HUES6 (cell line): ENCODE measurements around the gene OR10V1.

Source experiments
- H3K27ac ChIP-seq: 2 replicates; pipeline ENCODE4 v1.7.0; 2013; ENCODE audit warnings: low read depth, mild to moderate bottlenecking, low read length, inconsistent platforms
- H3K27me3 ChIP-seq: 2 replicates; pipeline ENCODE4 v1.6.1; 2013; ENCODE audit warnings: low read length; ENCODE audit not compliant: control insufficient read depth, insufficient read depth
- H3K36me3 ChIP-seq: 2 replicates; pipeline ENCODE4 v1.6.1; 2013; ENCODE audit warnings: low read length; ENCODE audit not compliant: control insufficient read depth, insufficient read depth
- H3K4me1 ChIP-seq: 2 replicates; pipeline ENCODE4 v1.6.1; 2013; ENCODE audit warnings: low read length; ENCODE audit not compliant: control insufficient read depth, insufficient read depth
- H3K4me3 ChIP-seq: 2 replicates; pipeline ENCODE4 v1.5.1; 2013; ENCODE audit warnings: low read depth, low read length
- H3K9ac ChIP-seq: one replicate; pipeline ENCODE4 v1.6.1; 2013; ENCODE audit warnings: mild to moderate bottlenecking, low read length
- H3K9me3 ChIP-seq: 2 replicates; pipeline ENCODE4 v1.6.1; 2013; ENCODE audit warnings: low read depth, low read length; ENCODE audit not compliant: control insufficient read depth, insufficient read depth

OR10V1 gene, protein sequence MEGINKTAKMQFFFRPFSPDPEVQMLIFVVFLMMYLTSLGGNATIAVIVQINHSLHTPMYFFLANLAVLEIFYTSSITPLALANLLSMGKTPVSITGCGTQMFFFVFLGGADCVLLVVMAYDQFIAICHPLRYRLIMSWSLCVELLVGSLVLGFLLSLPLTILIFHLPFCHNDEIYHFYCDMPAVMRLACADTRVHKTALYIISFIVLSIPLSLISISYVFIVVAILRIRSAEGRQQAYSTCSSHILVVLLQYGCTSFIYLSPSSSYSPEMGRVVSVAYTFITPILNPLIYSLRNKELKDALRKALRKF

DNA sequence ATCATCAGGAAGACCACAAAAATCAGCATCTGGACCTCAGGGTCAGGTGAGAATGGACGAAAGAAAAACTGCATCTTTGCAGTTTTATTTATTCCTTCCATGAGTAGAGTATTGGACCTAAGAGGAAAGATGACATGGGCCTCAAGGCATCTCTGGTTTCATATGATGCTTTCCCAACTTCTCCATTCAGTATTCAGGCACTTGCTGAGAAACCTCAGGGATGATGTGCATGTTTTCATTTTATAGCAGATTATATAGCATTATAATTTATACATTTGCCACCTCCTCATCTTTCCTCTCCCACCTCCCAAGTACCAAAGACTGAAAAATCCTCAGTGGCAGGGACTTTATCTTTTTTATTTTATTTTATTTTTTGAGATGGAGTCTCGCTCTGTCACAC, at the start of gene OR10V1:
OR10V1 (minus strand) TSS at position 101 of the 400 bp plus-strand sequence; CDS start at position 101, 0 bp downstream.
- Histone ChIP-seq H3K27me3 (no peaks in the 10 kb centered on the region), H3K36me3 (no peaks in the 10 kb centered on the region), H3K4me1 (no peaks in the 10 kb centered on the region), H3K27ac (no peak within 1 kb of the TSS), H3K4me3 (no peak within 1 kb of the TSS), H3K9ac (no peak within 1 kb of the TSS), H3K9me3 (no peaks in the 10 kb centered on the region)

DNA sequence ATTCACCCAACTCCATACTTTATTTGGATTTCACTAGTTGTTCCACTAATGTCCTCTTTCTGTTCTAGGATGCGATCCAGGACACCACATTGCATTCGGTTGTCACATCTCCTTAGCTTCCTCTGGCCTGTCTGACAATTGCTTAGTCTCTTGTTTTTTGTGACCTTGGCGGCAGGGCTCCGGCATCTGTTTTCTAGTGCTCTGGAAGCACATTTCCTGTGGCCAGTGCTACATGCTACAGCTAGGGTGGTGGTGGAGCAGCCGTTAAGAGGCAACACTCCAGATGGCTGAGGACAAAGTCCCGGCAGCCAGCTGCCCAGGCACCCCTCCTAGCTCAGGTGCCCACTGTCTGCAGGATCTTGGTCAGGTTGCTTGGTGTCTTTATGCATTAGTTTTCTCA, 48.3 kb upstream of the OR10V1 start:
- Histone ChIP-seq H3K27me3 (no peaks in the 10 kb centered on the region), H3K36me3 (peaks cover 16% of the 10 kb centered on the region; the same call in 1 of the 2 replicates), H3K4me3 (no peak overlapping the region), H3K9me3 (no peaks in the 10 kb centered on the region), H3K4me1 (peaks cover 5% of the 10 kb centered on the region), H3K9ac (no peak overlapping the region), H3K27ac (no peak overlapping the region)

DNA sequence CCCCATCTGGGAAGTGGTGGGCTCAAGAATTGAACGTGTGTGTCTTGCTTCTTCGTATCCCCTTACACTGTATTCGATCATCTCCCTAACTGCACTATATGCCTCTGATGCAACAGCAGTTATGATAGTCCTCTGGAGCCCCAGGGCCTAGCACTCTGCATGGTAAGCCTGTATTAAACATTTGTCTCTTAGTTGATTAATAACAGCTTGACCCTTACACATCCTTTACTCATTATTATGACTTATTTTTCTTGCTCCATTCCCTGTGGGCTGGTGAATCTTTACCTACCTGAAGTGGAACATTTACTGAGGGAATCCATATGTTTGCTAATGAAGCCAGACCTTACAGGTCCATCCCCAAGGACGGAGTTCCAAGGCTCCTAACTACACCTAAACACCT, 47.1 kb upstream of the OR10V1 start:
- no peak overlapping the region for H3K4me3 ChIP-seq
- H3K9me3 ChIP-seq: no peaks in the 10 kb centered on the region
- H3K27ac ChIP-seq: no peak overlapping the region
- H3K9ac ChIP-seq: no peak overlapping the region
- no peaks in the 10 kb centered on the region for H3K27me3 ChIP-seq
- peaks cover 15% of the 10 kb centered on the region for H3K4me1 ChIP-seq
- H3K36me3 ChIP-seq: peaks cover 16% of the 10 kb centered on the region; the same call in 1 of the 2 replicates

DNA sequence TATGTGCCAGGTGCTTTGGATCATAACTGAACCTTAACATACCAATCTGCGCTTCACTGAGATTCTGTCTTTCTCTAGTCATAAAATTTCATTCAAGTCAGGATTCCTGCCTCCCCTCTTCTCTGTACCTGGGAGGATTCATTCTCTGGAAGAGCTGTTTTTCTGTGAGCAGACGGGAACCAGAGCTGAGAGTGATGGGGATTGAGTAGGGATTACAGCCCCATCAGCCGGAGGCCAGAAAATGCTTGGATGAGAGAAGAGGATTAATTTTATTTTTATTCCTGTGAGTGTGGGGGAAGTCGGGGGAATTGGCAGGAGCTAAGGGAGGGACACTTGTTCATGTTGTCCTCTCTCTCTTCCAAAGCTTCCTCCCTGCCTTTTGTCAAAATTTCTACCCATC, 46.3 kb upstream of the OR10V1 start:
- Histone ChIP-seq H3K9me3 (no peaks in the 10 kb centered on the region), H3K9ac (no peak overlapping the region), H3K27me3 (no peaks in the 10 kb centered on the region), H3K4me1 (peaks cover 15% of the 10 kb centered on the region), H3K27ac (no peak overlapping the region), H3K36me3 (peaks cover 16% of the 10 kb centered on the region; the same call in 1 of the 2 replicates), H3K4me3 (no peak overlapping the region)

DNA sequence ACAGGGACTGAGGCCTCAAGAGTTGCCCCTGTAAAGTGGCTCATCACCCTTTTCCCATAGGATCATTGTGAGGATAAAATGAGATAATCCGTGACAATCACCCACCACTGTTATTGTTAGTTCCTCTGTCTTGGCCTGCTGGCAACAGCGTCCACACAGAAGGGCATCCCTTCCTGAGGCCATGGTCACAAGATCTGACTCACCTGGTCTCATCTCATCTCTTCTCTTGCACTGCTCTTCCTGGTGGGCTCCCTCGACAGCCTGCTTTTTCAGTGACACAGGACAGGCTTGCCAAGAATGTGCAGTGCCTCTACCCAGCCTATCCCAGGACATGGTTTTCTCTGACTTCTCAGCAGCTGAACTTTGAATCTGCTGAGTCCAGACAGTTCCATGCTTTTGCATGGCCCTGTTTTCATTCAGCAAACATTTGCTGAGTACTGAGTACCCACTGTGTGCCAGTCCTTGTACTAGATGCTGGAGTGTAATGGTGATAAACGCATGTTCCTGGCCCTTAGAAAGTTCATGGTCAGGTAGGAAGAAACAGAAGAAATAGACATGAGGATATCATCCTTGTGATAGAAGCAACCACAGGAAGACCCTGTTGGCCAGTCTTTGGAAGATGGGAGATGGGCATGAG, 44.9 kb upstream of the OR10V1 start:
- H3K4me1 ChIP-seq: peaks cover 15% of the 10 kb centered on the region
- H3K36me3 ChIP-seq: peaks cover 16% of the 10 kb centered on the region; the same call in 1 of the 2 replicates
- no peak overlapping the region for H3K9ac ChIP-seq
- H3K9me3 ChIP-seq: no peaks in the 10 kb centered on the region
- H3K27ac ChIP-seq: no peak overlapping the region
- H3K27me3 ChIP-seq: no peaks in the 10 kb centered on the region
- no peak overlapping the region for H3K4me3 ChIP-seq

DNA sequence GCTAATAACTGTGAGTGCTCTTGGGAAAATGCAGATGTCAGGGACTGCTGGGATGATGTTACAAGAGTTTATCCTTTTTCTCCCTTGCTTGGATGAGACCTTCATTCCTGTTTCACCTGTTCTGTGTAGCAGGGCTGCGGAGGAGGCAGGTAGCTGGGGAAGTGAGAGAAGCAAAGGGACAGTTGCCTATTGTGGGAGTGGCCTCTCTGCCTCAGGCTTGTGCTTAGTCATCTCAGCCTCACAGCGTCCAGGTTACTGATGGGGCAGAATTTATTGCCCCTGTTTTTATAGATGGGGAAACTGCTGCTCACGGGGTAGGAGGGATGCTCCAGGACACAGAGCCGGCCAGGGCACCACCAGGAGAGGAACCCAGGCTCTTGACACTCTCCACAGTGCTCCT, 43.2 kb upstream of the OR10V1 start:
- no peak overlapping the region for H3K27ac ChIP-seq
- peak overlapping the region; percentile 2 for H3K9ac ChIP-seq
- no peaks in the 10 kb centered on the region for H3K9me3 ChIP-seq
- H3K4me1 ChIP-seq: peaks cover 15% of the 10 kb centered on the region
- peaks cover 14% of the 10 kb centered on the region; the same call in 1 of the 2 replicates for H3K36me3 ChIP-seq
- peak overlapping the region; percentile 82 for H3K4me3 ChIP-seq
- H3K27me3 ChIP-seq: no peaks in the 10 kb centered on the region

DNA sequence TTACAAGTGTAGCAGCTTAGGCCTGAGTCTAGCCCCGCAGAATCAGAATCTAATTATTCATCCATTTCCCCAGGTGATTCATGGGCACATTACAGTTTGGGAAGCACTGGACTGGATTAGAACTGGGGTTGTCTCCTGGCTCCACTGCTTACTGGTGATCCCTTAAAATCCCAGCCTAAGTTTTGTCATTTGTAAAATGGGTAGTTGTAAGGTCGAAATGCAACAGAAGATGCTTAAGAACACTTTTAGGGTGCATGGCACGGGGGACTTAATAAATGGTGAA, 42.9 kb upstream of the OR10V1 start:
- Histone ChIP-seq H3K9me3 (no peaks in the 10 kb centered on the region), H3K27ac (no peak overlapping the region), H3K27me3 (no peaks in the 10 kb centered on the region), H3K4me1 (peaks cover 15% of the 10 kb centered on the region), H3K36me3 (peaks cover 14% of the 10 kb centered on the region; the same call in 1 of the 2 replicates), H3K9ac (peak overlapping the region; percentile 2), H3K4me3 (peak overlapping the region; percentile 82)

DNA sequence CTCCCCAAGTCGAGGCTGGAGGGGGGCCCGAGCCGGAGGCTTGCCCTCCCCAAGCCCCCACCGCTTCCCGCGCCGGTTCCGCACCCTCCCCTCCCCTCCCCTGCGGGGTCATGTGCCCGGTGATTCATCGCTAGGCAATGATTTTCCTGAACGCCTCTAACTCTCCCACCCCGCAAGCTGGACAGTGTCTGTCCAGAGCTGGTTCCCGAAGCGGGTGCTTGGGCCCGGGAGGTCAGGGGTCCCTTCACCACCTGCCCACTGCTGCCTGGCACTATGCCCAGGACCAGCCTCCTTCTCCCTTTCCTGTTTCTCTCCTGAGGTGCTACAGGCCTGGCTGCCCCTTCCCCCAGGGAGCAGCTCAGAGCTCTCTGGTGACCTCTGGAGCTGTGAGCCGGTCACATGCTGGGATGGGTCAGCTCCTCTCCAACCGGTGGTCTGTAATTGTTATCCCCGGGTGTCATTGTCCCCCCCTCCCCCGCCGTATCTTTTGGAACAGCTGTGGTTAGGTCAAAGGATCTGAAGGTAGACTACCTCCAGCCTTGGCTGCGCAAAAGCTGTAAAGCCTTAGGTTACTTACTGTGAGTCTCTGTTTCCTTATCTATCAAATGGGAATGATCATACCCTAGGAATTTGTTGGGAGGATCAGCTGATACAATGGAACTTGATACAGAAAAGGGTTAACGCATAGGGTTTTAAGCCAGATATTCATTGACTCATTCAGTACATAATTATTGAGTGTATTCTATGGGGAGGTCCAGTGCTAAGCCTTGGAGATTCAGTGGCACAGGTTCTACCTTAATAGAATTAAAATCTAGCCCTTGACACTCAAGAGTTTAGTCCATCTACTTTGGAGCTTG, 42.3 kb upstream of the OR10V1 start:
- H3K27ac ChIP-seq: peak overlapping the region; percentile 90

DNA sequence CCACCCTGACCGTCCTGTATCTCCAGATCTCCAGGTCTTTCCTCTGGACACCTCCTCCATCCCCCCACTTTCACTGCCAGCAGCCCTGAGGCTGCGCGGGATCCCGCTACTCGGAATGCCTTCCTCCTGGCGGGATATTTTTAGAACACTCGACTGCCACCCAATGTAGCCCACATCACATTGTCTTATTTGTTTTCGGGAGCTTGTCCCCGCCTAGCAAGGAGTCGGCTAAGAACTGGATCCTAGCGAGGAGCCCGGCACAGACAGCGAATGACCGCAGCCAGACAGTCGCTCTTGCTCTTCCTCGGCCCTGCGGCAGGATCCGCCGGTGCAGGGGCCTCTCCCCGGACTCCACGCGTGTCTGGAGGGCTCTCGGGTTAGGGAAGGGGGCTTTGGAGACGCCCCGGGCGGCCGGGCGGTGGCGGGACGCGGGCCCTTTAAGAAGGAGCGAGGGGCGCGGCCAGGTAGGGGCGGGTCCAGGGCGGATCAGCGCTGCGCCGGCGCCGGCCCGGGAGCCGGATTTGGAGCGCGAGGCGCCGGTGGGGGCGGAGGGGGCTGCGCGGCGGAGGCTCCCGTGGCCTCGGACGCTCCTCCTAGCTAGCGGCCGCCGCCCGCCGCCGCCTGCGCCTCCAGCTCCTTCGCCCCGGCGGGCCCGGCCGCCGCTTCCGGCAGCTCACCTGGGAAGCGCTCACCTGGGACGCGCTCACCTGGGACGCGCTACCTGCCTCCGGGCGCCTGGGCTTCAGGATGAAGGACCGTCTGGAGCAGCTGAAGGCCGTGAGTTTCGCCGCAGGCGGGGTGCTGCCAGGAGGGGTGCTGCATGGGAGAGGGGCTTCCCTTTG, 41.4 kb upstream of the OR10V1 start, which contains the start of gene STX3:
STX3 (plus strand) TSS at position 518 of the 842 bp plus-strand sequence; CDS start at position 748, 230 bp downstream.
- Histone ChIP-seq H3K9ac (peak within 1 kb of the TSS; percentile 83), H3K4me1 (peaks cover 15% of the 10 kb centered on the region), H3K27me3 (no peaks in the 10 kb centered on the region), H3K27ac (peak within 1 kb of the TSS; percentile 90), H3K9me3 (no peaks in the 10 kb centered on the region), H3K4me3 (peak within 1 kb of the TSS; percentile 82), H3K36me3 (peaks cover 5% of the 10 kb centered on the region; the same call in 1 of the 2 replicates)

More for the DNA sequence above, 42.3 kb upstream of the OR10V1 start:
- Histone ChIP-seq H3K9ac (peak overlapping the region; percentile 83), H3K4me3 (peak overlapping the region; percentile 82), H3K9me3 (no peaks in the 10 kb centered on the region), H3K4me1 (peaks cover 15% of the 10 kb centered on the region), H3K27me3 (no peaks in the 10 kb centered on the region), H3K36me3 (peaks cover 9% of the 10 kb centered on the region; the same call in 1 of the 2 replicates)

DNA sequence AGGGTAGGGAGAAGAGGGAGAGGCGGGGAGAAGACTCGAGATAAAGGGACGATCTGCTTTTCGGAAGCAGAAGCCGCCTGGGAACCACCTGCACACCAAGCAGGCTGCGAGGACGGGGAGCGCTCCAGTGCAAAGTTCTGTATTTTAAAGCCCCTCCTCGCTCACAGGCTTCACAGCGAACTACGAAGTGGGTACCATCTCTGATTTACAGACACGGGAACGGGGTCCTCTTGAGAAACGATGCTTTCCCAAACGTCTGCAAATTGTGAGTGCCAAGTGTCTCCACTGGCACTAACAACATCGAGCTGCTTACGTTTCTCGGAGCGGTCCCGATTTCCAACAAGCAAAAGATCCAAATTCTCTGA, 40.8 kb upstream of the OR10V1 start:
- H3K9ac ChIP-seq: peak overlapping the region; percentile 83
- peak overlapping the region; percentile 82 for H3K4me3 ChIP-seq
- peaks cover 15% of the 10 kb centered on the region for H3K4me1 ChIP-seq
- H3K27ac ChIP-seq: no peak overlapping the region
- H3K36me3 ChIP-seq: peaks cover 5% of the 10 kb centered on the region; the same call in 1 of the 2 replicates
- H3K27me3 ChIP-seq: no peaks in the 10 kb centered on the region
- no peaks in the 10 kb centered on the region for H3K9me3 ChIP-seq
